K562 (cell line): ENCODE results near the gene C3orf85. TPM values are rescaled to one million over a fixed set of nuclear protein-coding genes. Genes with fewer than 3 reads are reported as not detected.

Experiments used
- ATAC-seq: fragments of 200-7000 bp; cut with Tn5 transposase; 3 replicates; pipeline ENCODE4 v1.9.1; 2020; ENCODE audit warnings: moderate library complexity
- BruUV-seq: library from RNA; stranded (reverse); fragments of 400-500 nt; replicated peaks from 2 replicates; lab custom pipeline; 2021; lab: Mats Ljungman, UMichigan
- CTCF ChIA-PET: fragments of 300-600 bp; formaldehyde crosslinking; extraction: SDS; loops from one replicate; lab custom pipeline; 2021; ENCODE audit warnings: low intra/inter-chr PET ratio; lab: Yijun Ruan, JAX
- POLR2A ChIA-PET: fragments of 300-600, 350-650 bp; sonication (Branson Sonifier 250); formaldehyde crosslinking; extraction: SDS; loops from one replicate; lab custom pipeline; 2021; ENCODE audit warnings: antibody characterized with exemption, inconsistent platforms; lab: Yijun Ruan, JAX
- DNase-seq, 4 experiments: peaks; one replicate each; pipeline versions ENCODE4 v3.0.0 to v3.0.0-alpha.2; 2011 to 2018; ENCODE audit warnings: low spot score in 3 of 4, mixed read lengths in 3 of 4; ENCODE audit errors: extremely low read depth in 1 of 4
- FAIRE-seq: peaks from 2 replicates; lab custom pipeline; 2011; peaks lifted over from hg19 to GRCh38; lab: Jason Lieb, UNC
- H2AFZ ChIP-seq: 2 replicates; pipeline ENCODE4 v1.6.0; 2011; ENCODE audit warnings: low read depth, low read length, control low read depth, inconsistent platforms
- H3K27ac ChIP-seq: fragments of 200-600 bp; 3 replicates; pipeline ENCODE4 v1.8.0; 2011; ENCODE audit warnings: low read depth, mild to moderate bottlenecking, control low read depth, inconsistent platforms, low read length, moderate library complexity, mixed read lengths; ENCODE audit errors: extremely low read depth
- H3K27me3 ChIP-seq, 2 experiments: fragments of 300-600 bp in 1 of 2; 2 replicates in 1 of 2; 3 replicates in 1 of 2; pipeline versions ENCODE4 v1.6.0 to v1.8.0; 2011; ENCODE audit warnings: inconsistent platforms in 2 of 2, low read length in 2 of 2, mild to moderate bottlenecking in 1 of 2, mixed read lengths in 1 of 2, moderate library complexity in 1 of 2; ENCODE audit not compliant: control insufficient read depth in 2 of 2, insufficient read depth in 2 of 2
- H3K36me3 ChIP-seq: fragments of 300-600 bp; 3 replicates; pipeline ENCODE4 v1.8.0; 2011; ENCODE audit warnings: mild to moderate bottlenecking, low read length, inconsistent platforms; ENCODE audit not compliant: control insufficient read depth, insufficient read depth
- H3K4me1 ChIP-seq, 2 experiments: fragments of 200-600 bp in 1 of 2; replicated peaks in 1 of 2; 2 replicates in 1 of 2; 3 replicates in 1 of 2; pipeline versions ENCODE4 v1.5.1 to v1.8.0; 2011; ENCODE audit warnings: inconsistent platforms in 2 of 2, low read length in 2 of 2, mild to moderate bottlenecking in 1 of 2, mixed read lengths in 1 of 2, moderate library complexity in 1 of 2; ENCODE audit not compliant: control insufficient read depth in 2 of 2, insufficient read depth in 2 of 2
- H3K4me2 ChIP-seq: 2 replicates; pipeline ENCODE4 v1.6.1; 2011; ENCODE audit warnings: low read length, control low read depth, inconsistent platforms, mixed read lengths; ENCODE audit not compliant: insufficient read depth
- H3K4me3 ChIP-seq: fragments of 200-600 bp; sonication (generic), shearing (Covaris generic); 2 replicates; pipeline ENCODE4 v1.5.1; 2016; ENCODE audit warnings: control low read depth, inconsistent platforms
- H3K79me2 ChIP-seq: fragments of 200-600 bp; 3 replicates; pipeline ENCODE4 v1.8.0; 2011; ENCODE audit warnings: low read length, inconsistent platforms; ENCODE audit not compliant: control insufficient read depth, insufficient read depth
- H3K9ac ChIP-seq, 2 experiments: 2 replicates each; pipeline versions ENCODE4 v1.6.0 to v1.6.1; 2011; ENCODE audit warnings: low read depth in 2 of 2, low read length in 2 of 2, control low read depth in 1 of 2, inconsistent platforms in 1 of 2, mild to moderate bottlenecking in 1 of 2, mixed read lengths in 1 of 2; ENCODE audit not compliant: insufficient read depth in 1 of 2
- H3K9me1 ChIP-seq: one replicate; pipeline ENCODE4 v1.6.0; 2011; ENCODE audit warnings: inconsistent platforms, mild to moderate bottlenecking, low read length, moderate library complexity; ENCODE audit not compliant: control insufficient read depth, insufficient read depth
- H3K9me3 ChIP-seq: replicated peaks from 2 replicates; pipeline ENCODE4 v1.5.1; 2011; ENCODE audit warnings: low read depth, low read length, inconsistent platforms; ENCODE audit not compliant: control insufficient read depth, insufficient read depth
- H4K20me1 ChIP-seq: replicated peaks from 2 replicates; pipeline ENCODE4 v1.6.1; 2011; ENCODE audit warnings: low read length, inconsistent platforms, mixed read lengths; ENCODE audit not compliant: control insufficient read depth, insufficient read depth
- ATF7 ChIP-seq: fragments of 450-650 bp; IDR thresholded peaks from 2 replicates; pipeline ENCODE4 v1.7.1; 2014; ENCODE audit warnings: mild to moderate bottlenecking, moderate library complexity
- CBFA2T2 ChIP-seq: fragments of 450-650 bp; conservative IDR thresholded peaks from 2 replicates; pipeline ENCODE4 v1.6.1; 2017; ENCODE audit warnings: mild to moderate bottlenecking
- CCNT2 ChIP-seq: IDR thresholded peaks from 2 replicates; pipeline ENCODE4 v1.6.1; 2011; ENCODE audit warnings: borderline replicate concordance, low read depth, mild to moderate bottlenecking, moderate library complexity, mixed read lengths, low read length; ENCODE audit not compliant: insufficient read length; ENCODE audit errors: extremely low read depth
- MTA3 ChIP-seq: fragments of 450-650 bp; formaldehyde crosslinking; IDR thresholded peaks from 2 replicates; pipeline ENCODE4 v1.6.1; 2017; ENCODE audit warnings: mild to moderate bottlenecking, borderline replicate concordance
- NR2C2 ChIP-seq, 2 experiments: fragments of 200-800 bp in 1 of 2; sonication (Bioruptor generic) in 1 of 2; sonication (generic) in 1 of 2; formaldehyde crosslinking in 1 of 2; IDR thresholded peaks; 2 replicates each; pipeline versions ENCODE4 v1.6.1 to v1.8.0; 2016 to 2022; ENCODE audit warnings: mild to moderate bottlenecking in 1 of 2, missing compliant biosample characterization in 1 of 2, missing genetic modification characterization in 1 of 2, missing genetic modification reagents in 1 of 2
- OTX1 ChIP-seq: fragments of 450-650 bp; formaldehyde crosslinking; IDR thresholded peaks from 2 replicates; pipeline ENCODE4 v1.4.0; 2022; ENCODE audit warnings: mild to moderate bottlenecking
- PHF20 ChIP-seq: fragments of 450-650 bp; IDR thresholded peaks from 2 replicates; pipeline ENCODE4 v1.6.1; 2018; ENCODE audit not compliant: partially characterized antibody
- RB1 ChIP-seq: fragments of 450-650 bp; IDR thresholded peaks from 2 replicates; pipeline ENCODE4 v1.6.1; 2017; ENCODE audit warnings: low read depth, mild to moderate bottlenecking
- SIX5 ChIP-seq, 2 experiments: IDR thresholded peaks; 2 replicates each; pipeline ENCODE4 v1.6.1; 2011; ENCODE audit warnings: low read length in 2 of 2, borderline replicate concordance in 1 of 2, low read depth in 1 of 2, mild to moderate bottlenecking in 1 of 2, moderate library complexity in 1 of 2; ENCODE audit not compliant: insufficient read depth in 1 of 2
- SMARCB1 ChIP-seq: IDR thresholded peaks from 2 replicates; pipeline ENCODE4 v1.6.1; 2011; ENCODE audit warnings: improper control_type of control experiment, low read depth; ENCODE audit not compliant: insufficient read length
- ZBTB26 ChIP-seq: fragments of 450-650 bp; formaldehyde crosslinking; IDR thresholded peaks from 2 replicates; pipeline ENCODE4 v1.4.0; 2022; ENCODE audit warnings: missing genetic modification characterization
- ZNF589 ChIP-seq: fragments of 200-800 bp; sonication (Bioruptor generic); IDR thresholded peaks from 2 replicates; pipeline ENCODE4 v1.6.1; 2016; ENCODE audit warnings: low read depth, missing genetic modification characterization, missing compliant biosample characterization
- WGBS: fragments of 100-300 bp; shearing (Covaris generic); methylation state at CpG from one replicate; pipeline ENCODE4 v1.1.6; 2016; ENCODE audit warnings: low coverage, mixed read lengths; ENCODE audit not compliant: insufficient coverage; ENCODE audit errors: missing lambda C conversion rate; 5-methylcytosine and 5-hydroxymethylcytosine counted together
- in situ Hi-C: fragments of 300-500 bp; cut with MboI; formaldehyde crosslinking; loops from 4 replicates; pipeline ENCODE4 v1.15.0; 2018; ENCODE audit warnings: inconsistent platforms, mixed read lengths
- intact Hi-C: fragments of 100-400 bp; cut with micrococcal nuclease; formaldehyde crosslinking; loops from 2 replicates; pipeline ENCODE4 v1.14.2; 2022
- polyA plus RNA-seq, 8 experiments: library from polyadenylated mRNA; depleted of rRNA in 4 of 8; stranded (reverse) in 5 of 8; unstranded in 3 of 8; fragments of >200 nt; fragmentation: Nextera tagmentation in 2 of 8; fragmentation: Illumina TruSeq in 1 of 8; extraction: Ambion mirVana in 2 of 8; extraction: Trizol in 1 of 8; gene quantifications; 2 replicates each; pipeline versions ENCODE4 v1.2.1 to v1.2.3, GENCODE V29; 2011 to 2014; ENCODE audit warnings: inconsistent platforms in 1 of 8, missing spikeins in 1 of 8
- total RNA-seq, 7 experiments: library from RNA; depleted of rRNA in 6 of 7; stranded (reverse); fragments of >200 nt in 6 of 7; fragmentation: Illumina TruSeq in 2 of 7; extraction: Trizol in 2 of 7; gene quantifications; 2 replicates each; pipeline versions ENCODE4 v1.2.1 to v1.2.3, GENCODE V29; 2011 to 2021; ENCODE audit warnings: low replicate concordance in 1 of 7

Gene C3orf85
- total and polyA plus RNA-seq, 9 of the 15 experiments (the other 6 are each of a cell fraction or from before 2014, with no cell fraction given): not detected

- Histone ChIP-seq H4K20me1 (no peaks in the 10 kb centered on the region), H3K27me3 (no peaks in the 10 kb centered on the region), H3K27ac (no peak overlapping the region), H3K4me1 (no peaks in the 10 kb centered on the region), H3K9me1 (no peaks in the 10 kb centered on the region), H3K9ac (no peak overlapping the region), H3K4me3 (no peak overlapping the region), H3K79me2 (no peaks in the 10 kb centered on the region), H3K9me3 (no peaks in the 10 kb centered on the region), H3K36me3 (no peaks in the 10 kb centered on the region), H3K4me2 (no peak overlapping the region), H2AFZ (no peak overlapping the region)
- FAIRE-seq (no peak), ATAC-seq (no peak), DNase-seq (no peak)
- in situ Hi-C loops (no loop called here), intact Hi-C loops (no loop called here)
- CTCF ChIA-PET: no interaction called here
- WGBS: 0% methylated on average over 4 of the region's 4 CpGs
- TF ChIP-seq ZNF589 (CRISPR knock-in tag): no peak
- no peak for TF ChIP-seq SIX5 (IDR thresholded peaks at IDR 0.05; ENCODE audit: borderline replicate concordance in 1 of 2, insufficient read depth in 1 of 2, low read depth in 1 of 2, low read length in 2 of 2)
- POLR2A ChIA-PET: no interaction called here
- BruUV-seq: no TSS peak
These were observed 3.8 kb downstream of the C3orf85 start for GRCh38 chr3:109140318-109140717.

DNA sequence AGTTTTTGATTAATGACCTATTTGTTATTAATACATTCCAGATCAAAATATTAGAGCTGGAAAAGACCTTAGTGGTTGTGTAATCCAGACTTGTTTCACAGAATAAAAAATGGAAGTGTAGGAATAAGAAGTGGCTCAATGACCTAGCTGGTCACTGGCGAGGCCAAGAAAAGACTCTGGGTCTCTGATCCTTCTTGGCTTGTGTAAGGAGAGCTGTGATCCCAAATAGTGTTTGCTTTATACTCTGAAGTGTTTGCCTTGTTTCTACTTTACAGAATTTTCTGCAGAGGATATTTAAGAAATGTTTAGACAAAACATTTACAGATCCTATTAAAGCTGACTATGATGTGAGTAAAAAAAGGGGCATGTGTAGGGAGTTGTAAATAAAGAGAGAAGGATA lies 7.1 kb downstream of the C3orf85 start:
- POLR2A ChIA-PET: no interaction called here
- CTCF ChIA-PET: no interaction called here
- 0% methylated on average over 1 of the region's 1 CpG for WGBS
- Histone ChIP-seq H3K27me3 (no peaks in the 10 kb centered on the region), H2AFZ (no peak overlapping the region), H3K9me3 (no peaks in the 10 kb centered on the region), H3K4me3 (no peak overlapping the region), H3K9ac (no peak overlapping the region), H3K79me2 (no peaks in the 10 kb centered on the region), H3K36me3 (no peaks in the 10 kb centered on the region), H3K4me1 (no peaks in the 10 kb centered on the region), H3K9me1 (no peaks in the 10 kb centered on the region), H4K20me1 (no peaks in the 10 kb centered on the region), H3K4me2 (no peak overlapping the region), H3K27ac (no peak overlapping the region)
- ATAC-seq (no peak), FAIRE-seq (no peak), DNase-seq (no peak)
- in situ Hi-C loops (no loop called here), intact Hi-C loops (no loop called here)
- no TSS peak for BruUV-seq
- no peak for TF ChIP-seq CCNT2
- no peak for TF ChIP-seq RB1
- no peak for TF ChIP-seq MTA3
- no peak for TF ChIP-seq NR2C2 (CRISPR knock-in tag; IDR thresholded peaks at IDR 0.05)
- TF ChIP-seq NR2C2 (tag; IDR thresholded peaks at IDR 0.05): no peak
- no peak for TF ChIP-seq PHF20
- TF ChIP-seq ATF7: no peak
- no peak for TF ChIP-seq ZBTB26 (CRISPR knock-in tag)
- no peak for TF ChIP-seq CBFA2T2
- TF ChIP-seq SMARCB1: no peak
- no peak for TF ChIP-seq OTX1 (CRISPR knock-in tag)
- TF ChIP-seq ZNF589 (CRISPR knock-in tag): no peak
